RWPE1 (cell line): ENCODE results near the gene ANKLE1.

Source experiments
- CTCF ChIA-PET: fragments of 350-600 bp; sonication (Branson Sonifier 250); formaldehyde crosslinking; extraction: SDS; loops from one replicate; lab custom pipeline; 2021; lab: Yijun Ruan, JAX
- POLR2A ChIA-PET: fragments of 400-600 bp; formaldehyde crosslinking; extraction: SDS; loops from one replicate; lab custom pipeline; 2020; ENCODE audit warnings: antibody characterized with exemption; ENCODE audit not compliant: low non-redundant PET; lab: Yijun Ruan, JAX
- DNase-seq: peaks from one replicate; pipeline ENCODE4 v3.0.0; 2012; ENCODE audit warnings: low spot score
- H3K27ac ChIP-seq: fragments of 450-650 bp; 2 replicates; pipeline ENCODE4 v1.5.1; 2017
- CTCF ChIP-seq: fragments of 450-650 bp; conservative IDR thresholded peaks from 2 replicates; pipeline ENCODE4 v1.5.1; 2017; ENCODE audit warnings: low read depth, mild to moderate bottlenecking

ANKLE1 gene

GRCh38 chr19:17304386-17305215 lies 22.9 kb downstream of the ANKLE1 start:
- CTCF ChIA-PET = interaction anchor here (0.6 to 1.7 kb wide), 8 partner anchors 12 to 855 kb away, joined by 3 to 9 read pairs (median 4); partner anchors contain the start of gene ANO8
- peak overlapping the region; percentile 98 for H3K27ac ChIP-seq
- DNase-seq = no peak
- no peak for TF ChIP-seq CTCF
- POLR2A ChIA-PET = interaction anchor here (0.5 to 0.7 kb wide), 2 partner anchors 81 to 119 kb away, joined by 3 to 4 read pairs; no protein-coding TSS in a partner anchor

- ChIA-PET CTCF (interaction anchor here (0.6 to 1.7 kb wide), 6 partner anchors 12 to 107 kb away, joined by 3 to 9 read pairs (median 3); partner anchors contain the start of gene ANO8), POLR2A (interaction anchor here (0.5 kb wide), 1 partner anchor 118 kb away, joined by 4 read pairs; no protein-coding TSS in a partner anchor)
- TF ChIP-seq CTCF = no peak
- H3K27ac ChIP-seq = peak overlapping the region; percentile 98
- no peak for DNase-seq
These were observed 23.5 kb downstream of the ANKLE1 start for GRCh38 chr19:17305216-17305516.

GRCh38 chr19:17305517-17306284 lies 24.0 kb downstream of the ANKLE1 start, which contains the start of gene MRPL34:
Gene MRPL34 (plus strand): TSS chr19:17305872. CDS start chr19:17305893, 21 bp downstream.
- CTCF ChIA-PET = interaction anchor here (0.7 to 1.7 kb wide), 5 partner anchors 12 to 81 kb away, joined by 3 to 9 read pairs (median 3); partner anchors contain the start of gene ANO8
- peak within 1 kb of the TSS; percentile 98 for H3K27ac ChIP-seq
- peak; percentile 96 for DNase-seq
- POLR2A ChIA-PET = interaction anchor here (0.5 kb wide), 1 partner anchor 118 kb away, joined by 4 read pairs; no protein-coding TSS in a partner anchor
- peak; percentile 97 for TF ChIP-seq CTCF

- DNase-seq = no peak
- no peak for TF ChIP-seq CTCF
- CTCF ChIA-PET = interaction anchor here (0.6 to 1.7 kb wide), 3 partner anchors 14 to 138 kb away, joined by 3 to 9 read pairs (median 3); no protein-coding TSS in a partner anchor
- peak overlapping the region; percentile 98 for H3K27ac ChIP-seq
- POLR2A ChIA-PET = no interaction called here
These were observed 24.6 kb downstream of the ANKLE1 start for GRCh38 chr19:17306285-17306714.

GRCh38 chr19:17307876-17308377 lies 26.2 kb downstream of the ANKLE1 start:
- H3K27ac ChIP-seq = peak overlapping the region; percentile 98
- no peak for DNase-seq
- no peak for TF ChIP-seq CTCF
- POLR2A ChIA-PET = interaction anchor here (0.6 kb wide), 2 partner anchors 37 to 64 kb away, joined by 3 to 4 read pairs; no protein-coding TSS in a partner anchor
- CTCF ChIA-PET = no interaction called here
